ENCODE results near the gene BFAR.
A peak's percentile ranks its signal among the peaks of the same experiment; 100 is the strongest.
"Not testable (repeated sequence)": the region's sequence is repeated elsewhere in the genome, so short reads cannot be mapped to it uniquely, and the experiment has no call there.

BFAR gene, protein sequence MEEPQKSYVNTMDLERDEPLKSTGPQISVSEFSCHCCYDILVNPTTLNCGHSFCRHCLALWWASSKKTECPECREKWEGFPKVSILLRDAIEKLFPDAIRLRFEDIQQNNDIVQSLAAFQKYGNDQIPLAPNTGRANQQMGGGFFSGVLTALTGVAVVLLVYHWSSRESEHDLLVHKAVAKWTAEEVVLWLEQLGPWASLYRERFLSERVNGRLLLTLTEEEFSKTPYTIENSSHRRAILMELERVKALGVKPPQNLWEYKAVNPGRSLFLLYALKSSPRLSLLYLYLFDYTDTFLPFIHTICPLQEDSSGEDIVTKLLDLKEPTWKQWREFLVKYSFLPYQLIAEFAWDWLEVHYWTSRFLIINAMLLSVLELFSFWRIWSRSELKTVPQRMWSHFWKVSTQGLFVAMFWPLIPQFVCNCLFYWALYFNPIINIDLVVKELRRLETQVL

GRCh38 chr16:14632693-14633569 lies at the start of gene BFAR:
Gene BFAR (plus strand): TSS chr16:14632951. CDS start chr16:14644347, 11,396 bp downstream.
- DNase-seq (ENCODE audit: low read depth in 3 of 3) = peak; percentile 98 to 99 (median 98)

DNA sequence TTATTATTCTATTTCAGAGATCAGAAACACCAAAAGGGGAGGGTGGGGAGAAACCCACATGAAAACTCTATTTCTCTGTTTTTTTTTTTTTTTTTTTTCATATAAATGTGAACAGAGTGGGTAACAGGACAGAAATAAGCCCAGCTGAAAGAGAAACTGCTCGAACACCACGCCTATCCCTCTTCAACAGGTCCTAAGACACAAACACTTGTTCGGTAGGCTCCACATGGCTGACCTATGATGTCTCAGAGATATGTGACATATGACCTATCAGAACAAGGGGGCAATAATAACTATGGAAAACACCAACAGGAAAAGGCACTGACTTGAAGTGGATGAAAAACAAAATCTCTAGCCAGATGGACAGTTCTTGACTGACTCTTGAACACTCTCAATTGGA lies 47.5 kb upstream of the BFAR start:
- DNase-seq (ENCODE audit: low read depth in 3 of 3) = no peak

DNA sequence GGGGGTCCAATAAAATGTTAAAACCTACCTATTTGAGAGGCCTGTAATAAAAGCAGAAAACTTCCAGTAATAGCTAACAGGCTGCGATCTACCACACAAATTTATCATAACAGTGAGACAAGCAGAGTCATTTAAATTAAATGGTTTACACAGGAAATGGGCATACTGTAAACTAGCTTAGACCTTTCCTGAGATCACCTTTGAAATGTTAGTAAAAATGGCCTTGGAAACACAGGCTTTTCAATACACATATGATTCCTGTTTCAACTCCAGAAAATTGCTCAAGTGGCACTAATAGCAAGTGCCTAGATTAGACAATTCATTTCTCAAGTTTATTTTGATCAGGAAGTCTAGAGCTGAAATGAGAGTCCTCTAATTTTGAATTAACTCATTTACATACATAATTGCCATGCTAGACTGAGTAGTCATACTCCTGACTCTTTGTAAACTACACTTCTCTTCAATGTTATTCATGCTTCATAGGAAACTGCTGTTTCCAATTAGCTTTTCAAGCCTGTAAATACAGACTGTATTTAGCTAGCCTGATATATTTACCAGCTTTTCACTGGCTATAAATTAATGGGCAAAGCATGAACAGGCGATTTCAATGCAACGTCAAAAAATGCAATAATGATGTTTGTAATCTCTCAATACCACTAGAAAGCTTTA lies 46.0 kb upstream of the BFAR start:
- DNase-seq (ENCODE audit: low read depth in 3 of 3) = no peak

DNA sequence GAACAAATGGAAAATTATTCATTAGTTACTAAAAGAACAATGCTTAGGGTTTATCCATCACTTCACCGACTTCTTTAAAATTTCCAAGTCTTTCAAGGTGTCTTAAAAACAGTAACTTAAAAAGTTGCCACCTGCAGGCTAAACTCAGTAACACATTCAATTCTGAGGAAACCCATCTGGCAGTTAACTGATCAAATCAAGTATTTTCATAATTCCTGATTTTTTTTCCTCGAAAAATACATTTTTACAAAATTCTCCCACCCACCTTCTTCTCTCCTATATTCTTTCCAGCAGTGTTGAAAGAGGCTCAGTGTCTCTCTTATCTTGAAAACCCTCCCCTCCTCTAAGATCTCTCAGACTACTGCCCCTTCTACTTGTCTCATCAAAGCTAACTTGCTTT lies 32.6 kb upstream of the BFAR start:
- no peak for DNase-seq (ENCODE audit: low read depth in 3 of 3)

GRCh38 chr16:14602443-14602963 lies 30.2 kb upstream of the BFAR start:
- DNase-seq (ENCODE audit: low read depth in 3 of 3) = no peak

DNA sequence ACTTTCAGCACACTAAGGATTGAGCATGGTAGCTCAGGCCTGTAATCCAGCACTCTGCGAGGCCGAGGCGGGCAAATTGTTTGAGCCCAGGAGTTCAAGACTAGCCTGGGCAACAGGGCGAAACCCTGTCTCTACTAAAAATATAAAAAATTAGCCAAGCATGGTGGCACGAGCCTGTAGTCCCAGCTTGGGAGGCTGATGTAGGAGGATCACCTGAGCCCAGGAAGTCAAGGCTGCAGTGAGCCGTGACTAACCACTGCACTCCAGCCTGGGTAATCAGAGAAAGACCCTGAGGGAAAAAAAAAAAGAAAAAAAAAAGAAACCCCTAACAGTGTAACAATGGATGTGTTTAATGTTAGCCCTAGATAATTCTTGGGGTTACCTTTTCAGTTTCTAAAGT lies 26.6 kb upstream of the BFAR start:
- DNase-seq (ENCODE audit: low read depth in 3 of 3) = no peak

DNA sequence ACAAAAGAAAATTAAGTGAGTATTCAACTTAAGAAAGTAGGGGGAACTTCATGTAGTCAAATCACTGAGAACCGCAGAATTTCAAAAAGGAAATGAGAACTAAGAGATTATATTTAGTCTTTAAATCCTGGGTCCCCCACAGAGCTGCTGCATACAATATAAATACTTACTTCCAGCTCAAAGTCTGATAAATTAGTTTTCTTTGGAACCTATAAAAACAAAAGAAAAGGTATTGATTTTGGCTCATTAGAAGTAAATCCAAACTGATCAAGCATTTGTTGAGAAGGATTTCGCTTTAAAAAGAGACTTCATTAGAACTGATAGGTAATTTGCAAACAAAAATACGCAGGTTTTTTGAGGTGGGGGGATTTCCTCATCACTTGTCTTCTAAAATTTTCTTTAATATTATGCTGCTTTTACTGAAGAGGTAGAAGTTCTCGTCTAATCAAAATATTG lies 24.6 kb upstream of the BFAR start:
- DNase-seq (ENCODE audit: low read depth in 3 of 3) = no peak

- no peak for DNase-seq (ENCODE audit: low read depth in 3 of 3)
Measured at GRCh38 chr16:14608604-14609003, 24.1 kb upstream of the BFAR start.

- no peak for DNase-seq (ENCODE audit: low read depth in 3 of 3)
Measured at GRCh38 chr16:14609716-14610115, 23.0 kb upstream of the BFAR start.

GRCh38 chr16:14611660-14612059 lies 21.1 kb upstream of the BFAR start:
- no peak for DNase-seq (ENCODE audit: low read depth in 3 of 3)

GRCh38 chr16:14613991-14614390 lies 18.8 kb upstream of the BFAR start:
- no peak for DNase-seq (ENCODE audit: low read depth in 3 of 3)

DNA sequence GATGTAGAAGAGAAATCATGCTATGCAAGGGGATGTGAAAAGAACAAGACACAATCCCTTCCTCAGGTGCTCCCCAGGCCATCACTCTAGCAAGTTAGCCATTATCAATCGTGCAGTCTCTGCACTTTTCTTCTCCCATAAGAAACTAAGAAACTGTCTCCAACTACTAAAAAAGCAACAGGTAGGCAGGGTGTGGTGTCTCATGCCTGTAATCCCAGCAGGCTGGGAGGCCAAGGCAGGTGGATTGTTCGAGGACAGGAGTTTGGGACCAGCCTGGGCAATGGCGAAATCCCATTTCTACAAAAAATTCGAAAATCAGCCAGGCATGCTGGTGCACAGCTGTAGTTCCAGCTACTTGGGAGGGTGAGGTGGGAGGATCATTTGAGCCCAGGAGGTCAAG lies 16.5 kb upstream of the BFAR start:
- no peak for DNase-seq (ENCODE audit: low read depth in 3 of 3)

- DNase-seq (ENCODE audit: low read depth in 3 of 3) = no peak
Measured at GRCh38 chr16:14618566-14618965, 14.2 kb upstream of the BFAR start.

DNA sequence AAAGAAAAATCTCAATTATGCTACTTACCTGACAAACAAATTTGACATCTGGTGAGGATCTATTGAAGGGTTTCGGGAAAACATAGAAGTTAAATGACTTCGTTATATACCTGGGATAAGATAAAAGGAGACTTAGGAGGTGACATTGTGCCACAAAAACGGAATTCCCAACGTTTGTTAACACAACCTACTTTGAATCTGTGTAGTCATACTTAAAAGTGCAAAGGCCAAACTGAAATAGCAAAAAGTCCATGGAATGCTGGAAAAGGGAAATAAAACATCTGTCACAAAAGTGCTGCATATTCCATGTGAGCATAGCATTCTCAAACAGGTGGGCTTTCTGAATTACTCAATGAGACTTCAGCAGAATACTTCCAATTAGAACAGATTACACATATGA lies 5.7 kb upstream of the BFAR start:
- no peak for DNase-seq (ENCODE audit: low read depth in 3 of 3)

DNA sequence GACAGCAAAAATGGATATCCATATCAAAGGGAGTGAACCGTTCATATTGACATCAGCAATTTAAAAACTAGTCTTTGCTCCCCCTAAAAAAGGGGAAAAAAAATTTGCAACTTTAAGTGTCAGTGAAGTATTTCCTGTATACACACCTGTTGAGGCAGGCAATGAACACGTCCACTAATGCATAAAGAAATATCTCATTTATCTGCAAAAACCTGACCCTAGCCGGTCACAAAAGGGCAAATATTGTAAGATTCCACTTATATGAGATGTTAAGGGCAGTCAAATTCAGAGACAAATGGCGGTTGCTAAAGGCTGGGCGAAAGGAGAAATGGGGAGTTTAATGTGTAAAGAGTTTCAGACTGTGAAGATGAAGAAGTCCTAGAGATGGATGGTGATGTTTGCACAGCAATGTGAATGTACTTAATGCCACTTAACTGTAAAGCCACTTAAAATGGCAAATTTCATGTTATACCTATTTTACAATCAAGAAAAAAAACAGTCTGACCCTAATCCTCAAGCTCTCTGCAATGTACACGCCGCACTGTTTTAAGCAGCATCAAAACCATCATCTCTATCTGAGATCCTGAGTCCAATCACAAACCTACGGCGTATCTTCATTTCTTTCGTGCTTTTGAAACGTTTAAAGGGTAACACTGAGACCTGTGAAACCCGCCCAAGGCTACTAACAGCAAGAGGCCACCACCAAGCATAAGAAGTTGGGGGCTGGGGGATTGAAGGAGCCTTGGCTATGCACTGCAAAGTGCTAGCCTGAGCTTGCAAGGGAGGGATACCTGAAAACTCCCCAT lies 3.7 kb upstream of the BFAR start:
- DNase-seq (ENCODE audit: low read depth in 3 of 3) = no peak

DNA sequence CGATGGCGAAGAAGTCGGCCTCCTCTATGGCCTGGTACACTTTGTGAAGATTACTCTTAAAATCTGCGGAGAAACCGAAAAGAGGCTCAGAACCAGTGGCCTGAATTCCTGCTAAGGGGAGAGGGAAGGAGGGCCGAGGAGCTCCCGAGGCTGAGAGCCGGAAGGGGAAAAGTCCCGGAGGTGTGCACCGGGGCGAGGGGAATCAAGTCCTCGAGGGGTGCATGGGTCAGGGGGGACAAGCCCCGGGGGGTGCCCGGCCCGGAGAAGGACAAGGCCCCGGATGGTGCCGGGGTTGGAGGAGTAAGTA lies 3.2 kb upstream of the BFAR start:
- DNase-seq (ENCODE audit: low read depth in 3 of 3) = peak in 2 of 3 experiments; percentile 1 to 5

DNA sequence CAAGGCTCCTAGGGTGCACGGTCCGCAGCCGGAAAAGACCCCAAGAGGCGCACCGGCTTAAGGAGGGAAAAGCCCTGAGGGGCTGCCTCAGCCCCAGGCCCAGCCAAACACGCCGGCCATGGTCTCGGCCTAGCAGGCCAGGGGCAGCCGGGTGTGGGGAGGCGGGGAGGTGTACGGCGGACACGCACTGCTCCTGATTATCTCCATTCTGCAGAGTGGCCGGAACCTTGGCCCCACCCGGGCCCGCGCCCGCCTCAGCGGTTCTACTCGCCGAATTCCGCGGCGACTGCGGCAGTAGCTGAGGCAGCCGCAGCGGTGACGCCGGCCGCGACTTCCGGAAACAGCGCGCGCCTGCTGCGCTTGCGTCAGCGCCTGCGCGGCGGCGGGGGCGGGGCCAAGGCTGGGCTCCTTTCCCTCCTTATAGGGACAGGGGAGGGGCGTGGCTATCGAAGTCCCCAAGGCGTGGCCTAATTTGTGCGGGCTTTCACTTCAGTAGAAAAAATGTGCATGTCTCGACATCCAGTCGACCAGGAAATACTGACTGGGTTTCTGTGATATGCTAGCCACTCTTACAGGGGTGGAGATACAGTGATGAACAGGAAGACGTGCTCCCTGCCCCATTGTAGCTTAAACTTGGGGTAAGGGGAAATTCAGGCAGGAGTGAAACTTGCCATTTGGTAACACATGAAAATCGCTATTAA lies 2.7 kb upstream of the BFAR start, which contains the start of gene PARN:
PARN (minus strand) TSS at position 342 of the 701 bp plus-strand sequence; CDS start at position 207, 135 bp downstream.
- peak; percentile 96 to 97 (median 96) for DNase-seq (ENCODE audit: low read depth in 3 of 3)

GRCh38 chr16:14630620-14631330 lies 2.0 kb upstream of the BFAR start:
- not testable (repeated sequence) for DNase-seq (ENCODE audit: low read depth in 3 of 3)

GRCh38 chr16:14634389-14634725 lies 1.6 kb downstream of the BFAR start:
- no peak for DNase-seq (ENCODE audit: low read depth in 3 of 3)
